Tibial artery (tissue), 4 donors: ENCODE results near the gene ATN1.
"Not testable (repeated sequence)": the region's sequence is repeated elsewhere in the genome, so short reads cannot be mapped to it uniquely, and the experiment has no call there.

Source experiments
- DNase-seq, 2 donors: peaks; one replicate each; pipeline ENCODE4 v3.0.0-alpha.2; 2019
- H3K27ac ChIP-seq, 2 donors: fragments of 200-600 bp; sonication (generic) in 1 of 2; 1 replicate in 1 of 2; 2 replicates in 1 of 2; pipeline ENCODE4 v1.5.1; 2018 to 2019; ENCODE audit warnings: mild to moderate bottlenecking in 1 of 2
- H3K27me3 ChIP-seq, 2 donors: fragments of 200-600 bp; sonication (generic) in 1 of 2; one replicate each; pipeline versions ENCODE4 v1.5.1 to v1.6.0; 2016 to 2019
- H3K36me3 ChIP-seq, 3 donors: fragments of 200-600 bp; sonication (generic) in 2 of 3; one replicate each; pipeline ENCODE4 v1.5.1; 2016 to 2019; ENCODE audit warnings: mild to moderate bottlenecking in 2 of 3
- H3K4me1 ChIP-seq, 4 donors: fragments of 200-600 bp; sonication (generic) in 2 of 4; 1 replicate in 3 of 4; 2 replicates in 1 of 4; pipeline ENCODE4 v1.5.1; 2016 to 2019
- H3K4me3 ChIP-seq, 2 donors: fragments of 200-600 bp; sonication (generic) in 1 of 2; 1 replicate in 1 of 2; 2 replicates in 1 of 2; pipeline ENCODE4 v1.5.1; 2018 to 2019; ENCODE audit warnings: mild to moderate bottlenecking in 2 of 2
- H3K9me3 ChIP-seq, 3 donors: fragments of 200-600 bp; sonication (generic) in 1 of 3; one replicate each; pipeline ENCODE4 v1.5.1; 2016 to 2019
- CTCF ChIP-seq, 2 experiments: fragments of 200-600 bp in 1 of 2; fragments of 450-650 bp in 1 of 2; IDR thresholded peaks; one replicate each; pipeline ENCODE4 v1.5.1; 2017 to 2019; ENCODE audit warnings: antibody characterized with exemption in 2 of 2, mild to moderate bottlenecking in 1 of 2, moderate library complexity in 1 of 2
- intact Hi-C: fragments of 100-400 bp; cut with DNase I; formaldehyde crosslinking; loops from one replicate; pipeline ENCODE4 v1.15.0; 2023; ENCODE audit warnings: low total_unique reads

Gene ATN1

GRCh38 chr12:6903722-6904121 lies 24.0 kb upstream of the ATN1 start:
- no peak overlapping the region for H3K27ac ChIP-seq
- H3K4me1 ChIP-seq = peaks cover 0 to 14% (median 6%) of the 10 kb centered on the region in 4 donors
- H3K27me3 ChIP-seq = no peaks in the 10 kb centered on the region
- peaks cover 0 to 14% (median 14%) of the 10 kb centered on the region in 3 donors for H3K36me3 ChIP-seq
- intact Hi-C loops = no loop called here
- no peak overlapping the region for H3K4me3 ChIP-seq
- no peak for DNase-seq
- H3K9me3 ChIP-seq = no peaks in the 10 kb centered on the region
- TF ChIP-seq CTCF (IDR thresholded peaks at IDR 0.05) = no peak

DNA sequence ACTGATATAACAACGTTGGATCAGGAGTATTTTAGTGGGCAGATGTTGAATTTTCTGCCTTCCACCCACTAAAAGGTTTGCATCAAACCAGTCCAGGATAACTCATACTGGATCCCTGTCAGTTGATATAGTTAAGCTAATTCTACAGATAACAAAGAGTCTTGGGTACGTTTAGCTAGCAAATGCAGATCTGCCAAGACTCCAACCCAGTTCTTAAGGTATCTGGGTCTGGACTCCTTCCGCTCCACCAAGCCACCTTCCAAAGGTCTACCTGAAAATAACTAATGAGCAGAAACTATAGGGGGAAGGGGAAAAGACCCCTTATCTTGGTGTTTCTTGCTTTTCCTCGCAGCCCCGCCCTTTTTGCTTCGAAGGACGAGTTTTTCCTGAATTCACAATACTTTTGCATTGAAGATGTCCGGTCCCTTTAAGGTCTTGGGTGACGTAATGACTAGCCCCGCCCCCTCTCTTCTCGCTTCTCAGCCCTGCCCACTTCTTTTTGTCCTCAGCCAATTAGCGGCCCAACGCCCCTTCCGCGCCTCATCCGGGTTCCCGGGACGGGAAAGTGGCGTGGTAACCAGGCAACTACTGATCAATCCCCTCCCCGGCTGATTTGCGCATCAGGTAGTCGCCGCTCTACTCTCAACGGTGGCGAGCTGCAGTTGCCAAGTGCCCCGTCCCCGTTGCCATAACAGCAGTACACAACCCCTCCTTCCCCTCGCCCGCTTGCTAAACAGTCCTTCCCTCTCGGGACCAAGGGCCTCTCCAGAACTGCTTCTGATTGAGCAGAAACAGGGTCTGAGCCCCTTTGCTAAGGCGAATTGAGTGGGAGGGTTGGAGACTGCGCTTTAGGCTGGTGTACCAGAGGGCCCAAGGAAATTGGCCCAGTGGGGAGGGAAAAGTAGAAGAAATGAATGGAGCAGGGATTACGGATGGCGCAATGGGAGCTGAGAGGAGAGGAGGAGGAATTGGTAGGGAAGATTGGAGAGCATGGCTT lies 23.2 kb upstream of the ATN1 start, which contains the start of gene LRRC23:
Gene LRRC23 (plus strand): TSS at position 543 of the 997 bp plus-strand sequence. CDS start 812 bp downstream, outside the sequence.
- Histone ChIP-seq H3K4me1 (peaks cover 0 to 14% (median 6%) of the 10 kb centered on the region in 4 donors), H3K36me3 (peaks cover 0 to 14% (median 14%) of the 10 kb centered on the region in 3 donors), H3K27me3 (no peaks in the 10 kb centered on the region), H3K27ac (peak within 1 kb of the TSS; percentile 83 to 87), H3K9me3 (no peaks in the 10 kb centered on the region), H3K4me3 (peak within 1 kb of the TSS; percentile 65)
- TF ChIP-seq CTCF (IDR thresholded peaks at IDR 0.05) = no peak
- intact Hi-C loops = no loop called here
- DNase-seq = peak; percentile 98

DNA sequence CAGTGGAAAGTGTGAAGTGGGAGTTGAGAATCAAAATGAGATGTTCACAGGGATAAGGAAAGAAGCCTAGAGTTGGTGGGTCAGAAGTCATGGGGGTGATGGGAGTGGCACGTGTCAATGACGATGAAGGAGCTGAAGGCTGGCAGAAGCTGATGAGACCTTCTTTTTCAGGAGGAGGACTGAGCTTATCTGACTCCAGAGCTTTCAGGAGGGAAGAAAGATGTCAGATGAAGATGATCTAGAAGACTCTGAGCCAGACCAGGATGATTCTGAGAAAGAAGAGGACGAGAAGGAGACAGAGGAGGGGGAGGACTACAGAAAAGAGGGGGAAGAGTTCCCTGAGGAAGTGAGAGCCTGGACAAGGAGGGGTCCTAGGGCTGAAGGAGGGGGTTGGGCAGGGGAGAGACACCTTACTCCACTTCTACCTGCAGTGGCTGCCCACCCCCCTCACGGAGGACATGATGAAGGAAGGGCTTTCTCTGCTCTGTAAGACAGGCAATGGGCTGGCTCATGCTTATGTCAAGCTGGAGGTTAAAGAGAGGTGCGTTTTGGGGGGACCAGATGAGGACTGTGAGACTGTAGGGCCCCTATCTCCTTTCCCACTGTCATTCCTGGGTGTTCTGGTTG lies 22.2 kb upstream of the ATN1 start:
- TF ChIP-seq CTCF (IDR thresholded peaks at IDR 0.05) = no peak
- Histone ChIP-seq H3K36me3 (peaks cover 0 to 14% (median 14%) of the 10 kb centered on the region in 3 donors), H3K4me3 (peak overlapping the region; percentile 65), H3K9me3 (no peaks in the 10 kb centered on the region), H3K27me3 (no peaks in the 10 kb centered on the region), H3K27ac (peak overlapping the region; percentile 83 to 87), H3K4me1 (peaks cover 0 to 12% (median 6%) of the 10 kb centered on the region in 4 donors)
- intact Hi-C loops = no loop called here
- DNase-seq = no peak

DNA sequence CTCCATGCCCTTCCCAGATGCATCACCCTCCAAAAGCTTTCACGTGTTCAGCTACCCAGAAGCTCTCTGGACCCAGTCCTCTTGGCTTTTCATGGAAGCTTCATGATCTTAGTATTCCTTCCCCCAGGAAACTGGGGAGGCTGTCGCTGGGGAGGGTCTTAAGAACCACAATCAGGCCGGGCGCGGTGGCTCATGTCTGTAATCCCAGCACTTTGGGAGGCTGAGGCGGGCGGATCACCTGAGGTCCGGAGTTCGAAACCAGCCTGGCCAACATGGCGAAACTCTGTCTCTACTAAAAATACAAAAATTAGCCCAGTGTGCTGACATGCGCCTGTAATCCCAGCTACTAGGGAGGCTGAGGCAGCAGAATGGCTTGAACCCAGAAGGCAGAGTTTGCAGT lies 19.6 kb upstream of the ATN1 start:
- DNase-seq, H3K27me3 ChIP-seq, H3K27ac ChIP-seq, H3K9me3 ChIP-seq, intact Hi-C loops, H3K4me3 ChIP-seq: not testable (repeated sequence)
- Histone ChIP-seq H3K36me3 (peaks cover 0 to 14% (median 14%) of the 10 kb centered on the region in 3 donors), H3K4me1 (peaks cover 0 to 12% (median 6%) of the 10 kb centered on the region in 4 donors)

GRCh38 chr12:6909421-6910145 lies 18.2 kb upstream of the ATN1 start:
- Histone ChIP-seq H3K27ac (no peak overlapping the region), H3K4me3 (no peak overlapping the region), H3K27me3 (no peaks in the 10 kb centered on the region), H3K36me3 (peaks cover 0 to 14% (median 14%) of the 10 kb centered on the region in 3 donors), H3K4me1 (peaks cover 0 to 14% (median 11%) of the 10 kb centered on the region in 4 donors), H3K9me3 (no peaks in the 10 kb centered on the region)
- no peak for DNase-seq
- TF ChIP-seq CTCF (IDR thresholded peaks at IDR 0.05) = no peak
- intact Hi-C loops = no loop called here
